CD4-positive, alpha-beta T cell treated with Interleukin-2 at 100 ng/mL for 4 hours (primary cell): ENCODE measurements around the gene TULP4.

Experiments used
- DNase-seq: peaks from one replicate; pipeline ENCODE4 v3.0.0-alpha.2; 2020; ENCODE audit warnings: low spot score

The TULP4 gene, protein sequence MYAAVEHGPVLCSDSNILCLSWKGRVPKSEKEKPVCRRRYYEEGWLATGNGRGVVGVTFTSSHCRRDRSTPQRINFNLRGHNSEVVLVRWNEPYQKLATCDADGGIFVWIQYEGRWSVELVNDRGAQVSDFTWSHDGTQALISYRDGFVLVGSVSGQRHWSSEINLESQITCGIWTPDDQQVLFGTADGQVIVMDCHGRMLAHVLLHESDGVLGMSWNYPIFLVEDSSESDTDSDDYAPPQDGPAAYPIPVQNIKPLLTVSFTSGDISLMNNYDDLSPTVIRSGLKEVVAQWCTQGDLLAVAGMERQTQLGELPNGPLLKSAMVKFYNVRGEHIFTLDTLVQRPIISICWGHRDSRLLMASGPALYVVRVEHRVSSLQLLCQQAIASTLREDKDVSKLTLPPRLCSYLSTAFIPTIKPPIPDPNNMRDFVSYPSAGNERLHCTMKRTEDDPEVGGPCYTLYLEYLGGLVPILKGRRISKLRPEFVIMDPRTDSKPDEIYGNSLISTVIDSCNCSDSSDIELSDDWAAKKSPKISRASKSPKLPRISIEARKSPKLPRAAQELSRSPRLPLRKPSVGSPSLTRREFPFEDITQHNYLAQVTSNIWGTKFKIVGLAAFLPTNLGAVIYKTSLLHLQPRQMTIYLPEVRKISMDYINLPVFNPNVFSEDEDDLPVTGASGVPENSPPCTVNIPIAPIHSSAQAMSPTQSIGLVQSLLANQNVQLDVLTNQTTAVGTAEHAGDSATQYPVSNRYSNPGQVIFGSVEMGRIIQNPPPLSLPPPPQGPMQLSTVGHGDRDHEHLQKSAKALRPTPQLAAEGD (N-terminal part only)

DNA sequence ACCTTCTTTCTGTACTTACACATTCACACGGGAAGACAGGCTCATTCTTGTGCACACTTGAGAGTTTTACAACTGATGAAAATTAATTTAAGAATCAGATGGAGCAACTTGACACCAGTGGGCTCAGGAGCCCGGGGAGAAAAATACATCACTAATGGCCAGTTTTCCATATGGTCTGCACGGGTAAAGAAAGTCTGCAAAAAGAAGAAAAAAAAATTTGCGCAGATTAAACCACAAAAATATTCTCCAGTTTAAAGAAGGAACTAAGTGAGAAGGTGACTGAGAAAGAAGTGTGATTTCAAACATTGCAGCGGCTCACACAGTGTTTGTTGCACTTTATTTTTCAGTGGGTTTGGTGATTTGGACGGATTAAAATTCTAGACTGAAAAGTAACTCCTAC lies at the start of gene TULP4:
Gene TULP4 (plus strand): TSS at position 301 of the 400 bp plus-strand sequence. CDS start 1,552 bp downstream, outside the sequence.
- DNase-seq: no peak

- DNase-seq: no peak
Observed at GRCh38 chr6:158262755-158263154, 49.5 kb upstream of the TULP4 start.

DNA sequence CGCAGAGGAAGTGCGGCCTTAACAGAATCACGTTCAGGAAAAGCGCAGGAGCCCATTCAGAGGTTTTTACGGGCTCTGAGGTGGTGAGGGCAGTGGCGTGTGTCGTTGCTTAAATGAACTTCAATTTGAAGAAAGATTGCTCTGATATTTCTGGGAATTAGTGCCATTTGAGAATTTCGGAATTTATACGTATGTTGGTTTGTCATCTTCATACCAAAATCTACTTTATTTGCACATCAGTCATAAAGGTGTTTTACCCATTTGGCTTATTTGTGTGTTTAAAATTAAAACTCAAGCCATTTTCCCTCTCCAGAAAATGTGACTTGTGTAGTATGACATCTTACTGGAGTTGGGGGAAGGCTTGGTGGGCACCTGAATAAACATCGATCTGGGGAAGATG lies 48.1 kb upstream of the TULP4 start:
- DNase-seq: no peak

- DNase-seq: no peak
Observed at GRCh38 chr6:158266131-158266530, 46.1 kb upstream of the TULP4 start.

GRCh38 chr6:158268361-158269147 lies 43.7 kb upstream of the TULP4 start:
- DNase-seq: no peak

DNA sequence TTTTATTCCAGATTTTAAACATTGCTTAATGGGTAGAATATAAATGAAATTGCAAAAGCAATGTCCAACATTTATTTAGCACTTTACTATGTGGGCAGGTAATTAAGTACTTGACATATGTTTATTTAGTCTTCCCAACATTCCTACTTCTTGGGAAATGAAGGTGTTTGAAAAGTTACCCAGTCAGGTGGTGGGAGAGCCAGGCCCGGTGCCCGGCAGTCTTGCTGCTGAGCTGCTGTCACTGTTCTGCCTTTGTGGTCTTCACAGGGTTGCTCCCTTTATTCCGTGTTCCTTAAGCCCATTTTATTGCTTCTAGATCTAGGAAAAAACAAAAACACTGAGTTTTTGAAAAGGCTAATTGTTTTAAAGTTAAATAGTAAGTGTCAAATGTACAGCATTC lies 42.6 kb upstream of the TULP4 start:
- no peak for DNase-seq

GRCh38 chr6:158270389-158271127 lies 41.7 kb upstream of the TULP4 start:
- no peak for DNase-seq

- DNase-seq: no peak
Observed at GRCh38 chr6:158272324-158272723, 39.9 kb upstream of the TULP4 start.

- DNase-seq: no peak
Observed at GRCh38 chr6:158278004-158278403, 34.3 kb upstream of the TULP4 start.

DNA sequence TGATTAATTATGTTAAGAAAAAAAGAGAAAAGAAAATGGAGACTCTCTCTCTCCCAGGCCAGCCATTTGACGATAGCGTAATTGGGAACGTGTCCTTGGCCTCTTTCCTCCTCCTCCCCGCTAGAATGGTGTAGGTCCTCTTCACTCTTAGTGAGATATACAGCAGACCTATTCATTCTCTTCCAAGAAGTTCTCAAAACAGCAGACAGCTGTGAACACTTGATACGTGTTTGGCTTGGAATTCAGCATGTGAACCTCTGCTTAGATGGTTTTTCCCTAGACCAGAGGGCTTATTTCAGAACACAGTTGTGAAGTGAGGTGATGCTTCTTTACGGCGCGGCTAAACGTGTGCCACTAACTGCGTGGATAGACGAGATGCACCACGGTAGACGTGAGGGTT lies 32.6 kb upstream of the TULP4 start:
- no peak for DNase-seq

GRCh38 chr6:158283304-158283980 lies 28.8 kb upstream of the TULP4 start:
- peak; percentile 20 for DNase-seq

DNA sequence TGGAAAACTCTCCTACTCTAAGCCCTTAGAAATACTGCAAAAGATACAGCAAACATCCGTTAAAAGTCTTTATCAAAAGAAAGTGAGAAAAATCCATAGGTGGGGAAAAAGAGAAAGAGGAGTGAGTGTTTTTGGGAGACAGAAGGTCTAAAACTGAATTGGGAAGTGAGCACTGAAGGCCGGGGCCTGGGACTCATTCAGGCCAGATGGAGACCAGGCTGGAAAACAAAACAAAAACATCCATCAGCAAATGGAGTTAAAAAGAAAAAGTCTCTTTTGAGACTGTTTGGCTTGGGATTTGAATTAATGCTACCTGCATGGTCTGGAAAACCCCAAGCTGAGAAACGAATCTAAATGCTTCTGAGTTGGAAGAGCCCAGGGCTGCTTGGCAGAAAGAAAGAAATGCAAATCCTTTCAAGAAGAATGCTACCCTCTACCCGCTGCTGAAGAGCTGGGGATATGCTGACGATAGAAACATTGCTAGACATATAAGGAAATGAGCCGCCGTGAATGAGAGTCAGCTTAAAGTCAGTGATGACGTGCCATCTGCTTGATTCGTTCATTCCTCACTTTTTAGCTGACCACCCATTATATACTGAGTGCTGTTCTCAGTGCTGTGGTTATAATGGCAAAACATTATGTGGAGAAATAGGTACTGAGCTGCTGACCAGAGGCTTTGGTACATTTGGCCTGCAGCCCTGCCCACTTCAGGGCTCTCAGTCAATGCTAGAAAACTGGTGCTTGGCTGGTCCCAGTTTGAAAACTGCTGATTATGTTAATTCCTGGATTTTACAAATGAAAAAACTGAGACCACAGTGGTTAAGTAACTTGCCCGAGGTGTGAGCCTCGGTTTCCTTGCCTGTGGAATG lies 28.0 kb upstream of the TULP4 start:
- DNase-seq: peak; percentile 17

DNA sequence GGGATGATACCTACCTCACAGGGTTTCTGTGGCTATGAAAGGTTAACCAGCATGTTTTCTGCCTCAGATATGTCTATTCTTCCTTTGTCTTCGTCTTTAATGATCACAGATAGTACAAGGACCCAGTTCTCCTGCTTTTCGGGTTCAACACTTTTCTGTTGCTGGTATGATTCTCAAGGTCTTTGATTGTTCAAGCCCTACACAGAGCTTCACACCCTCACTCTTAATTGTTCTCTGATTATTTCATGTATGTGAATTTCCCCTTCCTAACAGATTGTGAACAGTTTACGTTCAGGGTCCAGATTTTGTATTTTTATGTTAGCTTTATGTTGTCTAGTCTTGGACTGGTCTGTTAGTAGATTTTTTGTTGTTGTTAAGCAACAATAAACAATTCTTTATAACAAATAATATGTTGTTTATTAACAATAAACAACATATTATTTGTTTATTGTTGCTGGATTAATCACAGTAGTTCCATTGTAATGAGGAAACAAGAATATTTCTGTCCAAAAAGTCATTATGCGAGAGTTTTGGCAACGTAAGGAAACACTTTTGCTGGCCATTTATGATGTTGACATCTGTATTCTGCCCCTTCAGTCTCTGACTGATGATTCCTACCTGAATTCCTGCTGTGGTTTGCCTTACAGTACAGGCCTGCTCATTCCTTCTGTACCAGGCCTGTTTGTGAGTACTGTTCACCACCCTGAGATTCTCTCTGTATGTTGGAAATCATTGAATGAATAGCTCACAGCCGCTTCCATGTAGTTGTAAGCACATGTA lies 27.2 kb upstream of the TULP4 start:
- no peak for DNase-seq

- DNase-seq: no peak
Observed at GRCh38 chr6:158285656-158286021, 26.6 kb upstream of the TULP4 start.

- no peak for DNase-seq
Observed at GRCh38 chr6:158286413-158286812, 25.9 kb upstream of the TULP4 start.

GRCh38 chr6:158287047-158287446 lies 25.2 kb upstream of the TULP4 start:
- DNase-seq: no peak

DNA sequence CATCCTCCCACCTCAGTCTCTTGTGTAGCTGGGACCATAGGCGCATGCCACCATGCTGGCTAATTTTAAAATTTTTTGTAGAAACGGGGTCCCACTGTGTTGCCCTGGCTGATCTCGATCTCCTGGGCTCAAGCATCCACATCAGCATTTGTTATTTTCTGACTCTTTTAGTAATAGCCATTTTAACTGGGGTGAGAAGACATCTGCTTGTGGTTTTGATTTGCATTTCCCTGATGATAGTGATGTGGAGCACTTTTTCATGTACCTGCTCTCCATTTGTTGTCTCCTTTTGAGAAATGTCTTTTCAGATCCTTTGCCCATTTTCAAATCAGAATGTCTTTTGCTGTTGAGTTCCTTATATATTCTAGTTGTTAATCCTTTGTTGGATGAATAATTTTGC lies 22.2 kb upstream of the TULP4 start:
- DNase-seq: peak; percentile 26

DNA sequence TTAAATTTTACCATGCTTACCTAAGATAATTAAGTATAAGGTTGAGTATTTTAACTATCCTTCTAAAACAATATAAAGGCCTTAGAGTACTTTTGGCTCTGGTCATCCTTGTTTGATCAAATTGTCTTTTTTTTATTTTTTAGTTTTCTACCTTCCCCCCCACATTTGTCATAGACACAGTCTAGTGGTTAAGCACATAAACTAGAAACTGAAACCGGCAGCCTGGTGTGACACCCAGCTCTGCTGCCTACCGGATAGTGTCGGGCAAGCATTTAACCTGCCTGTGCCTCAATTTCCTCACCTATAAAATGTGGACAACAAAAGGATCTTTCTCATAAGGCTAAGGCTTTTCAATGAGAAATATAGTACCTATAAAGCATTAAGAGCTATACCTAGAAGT lies 21.6 kb upstream of the TULP4 start:
- peak; percentile 74 for DNase-seq

DNA sequence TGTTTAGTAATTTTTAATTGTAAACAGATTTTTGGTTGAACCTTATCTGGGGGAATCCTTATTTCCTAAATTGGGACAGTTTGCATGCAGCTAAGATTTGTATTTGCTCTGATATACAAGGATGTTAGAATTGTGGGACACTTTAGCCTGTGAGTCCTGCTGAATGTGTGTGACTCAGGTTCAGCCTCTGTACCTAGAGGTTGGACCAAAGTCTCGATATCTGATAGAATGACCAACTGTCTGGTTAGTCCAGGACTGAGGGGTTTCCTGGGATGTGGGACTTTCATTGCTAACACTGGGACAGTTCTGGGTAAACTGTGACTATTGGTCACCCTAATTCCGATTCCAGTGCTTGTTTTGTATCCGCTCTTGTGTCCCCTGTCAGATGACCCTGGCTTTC lies 20.2 kb upstream of the TULP4 start:
- DNase-seq: no peak
